Colonic mucosa (tissue), 4 donors: ENCODE results near the gene RUNX2. TPM values are rescaled to one million over a fixed set of nuclear protein-coding genes. Genes with fewer than 3 reads are reported as not detected.

Experiments used
- DNase-seq: peaks from one replicate; pipeline ENCODE4 v3.0.0-alpha.2; 2020
- H3K27ac ChIP-seq: fragments of 200-600 bp; one replicate; pipeline ENCODE4 v1.8.0; 2021
- H3K27me3 ChIP-seq: fragments of 200-600 bp; one replicate; pipeline ENCODE4 v1.8.0; 2021
- H3K36me3 ChIP-seq: fragments of 200-600 bp; one replicate; pipeline ENCODE4 v1.8.0; 2021
- H3K4me1 ChIP-seq: fragments of 200-600 bp; one replicate; pipeline ENCODE4 v1.8.0; 2021; ENCODE audit warnings: mild to moderate bottlenecking
- H3K4me3 ChIP-seq: fragments of 200-600 bp; one replicate; pipeline ENCODE4 v1.8.0; 2021
- H3K9ac ChIP-seq, 2 donors: one replicate each; pipeline ENCODE4 v1.7.0; 2013; ENCODE audit warnings: control low read depth in 2 of 2, low read depth in 2 of 2, low read length in 2 of 2
- H3K9me3 ChIP-seq: fragments of 200-600 bp; one replicate; pipeline ENCODE4 v1.8.0; 2021
- intact Hi-C: fragments of 100-400 bp; cut with DNase I; formaldehyde crosslinking; loops from one replicate; pipeline ENCODE4 v1.14.1; 2022
- total RNA-seq, 2 donors: library from RNA; stranded (reverse); fragmentation: NEBNext Ultra II Directional in 1 of 2; extraction: Animal tissue kit (Norgen Biotek cat#: 25700) in 1 of 2; gene quantifications; one replicate each; pipeline ENCODE4 v1.2.1, GENCODE V29; 2021
- TF ChIP-seq, protein P1 (sequence below): fragments of 200-600 bp; IDR thresholded peaks from one replicate; pipeline ENCODE4 v1.8.0; 2022; ENCODE audit warnings: antibody characterized with exemption, mild to moderate bottlenecking
- donor health status: healthy.
- donor health status: DM: no; HTN: no; CAD: no.
- donor health status: DM: no; HTN: no; CAD: no.

Gene RUNX2
- total RNA-seq, 2 donors from 2014 or later, result 1.7 to 2.6 TPM

DNA sequence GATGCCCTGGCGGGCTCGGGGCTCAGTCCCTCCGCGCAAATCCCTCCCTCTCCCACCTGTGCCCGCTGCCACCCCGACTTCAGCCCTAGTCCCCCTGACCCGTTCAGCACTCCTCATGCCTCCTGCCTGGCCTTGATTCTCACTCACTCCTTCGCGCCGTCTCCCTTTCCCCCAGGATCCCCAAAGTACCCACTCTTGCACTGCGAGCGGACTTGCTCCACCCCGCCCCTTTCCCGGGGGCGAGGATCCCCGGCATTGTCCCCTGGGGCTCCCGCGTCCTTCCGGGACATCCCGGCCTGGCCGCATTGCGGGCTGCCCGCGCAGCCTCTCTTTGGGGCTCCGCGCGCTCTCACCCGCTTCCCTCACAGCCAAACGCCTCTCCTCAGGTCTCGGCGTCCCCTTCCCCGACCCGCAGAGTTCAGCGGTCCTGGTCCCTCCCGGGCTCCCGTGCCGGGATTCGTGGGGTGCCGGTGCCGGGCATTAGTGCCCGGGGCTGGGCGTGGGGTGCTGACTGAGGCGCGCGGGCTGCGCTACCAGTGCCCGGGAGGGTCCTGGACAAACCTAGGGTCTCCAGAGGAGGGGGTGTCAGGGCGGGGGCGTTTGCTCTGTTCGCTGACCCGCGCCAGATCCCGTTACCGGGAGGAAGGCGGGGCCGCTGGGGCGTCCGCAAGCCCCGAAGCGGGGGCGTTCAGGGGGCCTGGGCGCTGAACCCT lies 95.1 kb downstream of the RUNX2 start:
- no peak for DNase-seq
- Histone ChIP-seq H3K9ac (peak overlapping the region; percentile 66 to 87), H3K36me3 (no peaks in the 10 kb centered on the region), H3K4me1 (peaks cover 5% of the 10 kb centered on the region), H3K27me3 (peaks cover 43% of the 10 kb centered on the region), H3K4me3 (peak overlapping the region; percentile 55), H3K9me3 (no peaks in the 10 kb centered on the region), H3K27ac (peak overlapping the region; percentile 70)
- TF ChIP-seq, protein P1, sequence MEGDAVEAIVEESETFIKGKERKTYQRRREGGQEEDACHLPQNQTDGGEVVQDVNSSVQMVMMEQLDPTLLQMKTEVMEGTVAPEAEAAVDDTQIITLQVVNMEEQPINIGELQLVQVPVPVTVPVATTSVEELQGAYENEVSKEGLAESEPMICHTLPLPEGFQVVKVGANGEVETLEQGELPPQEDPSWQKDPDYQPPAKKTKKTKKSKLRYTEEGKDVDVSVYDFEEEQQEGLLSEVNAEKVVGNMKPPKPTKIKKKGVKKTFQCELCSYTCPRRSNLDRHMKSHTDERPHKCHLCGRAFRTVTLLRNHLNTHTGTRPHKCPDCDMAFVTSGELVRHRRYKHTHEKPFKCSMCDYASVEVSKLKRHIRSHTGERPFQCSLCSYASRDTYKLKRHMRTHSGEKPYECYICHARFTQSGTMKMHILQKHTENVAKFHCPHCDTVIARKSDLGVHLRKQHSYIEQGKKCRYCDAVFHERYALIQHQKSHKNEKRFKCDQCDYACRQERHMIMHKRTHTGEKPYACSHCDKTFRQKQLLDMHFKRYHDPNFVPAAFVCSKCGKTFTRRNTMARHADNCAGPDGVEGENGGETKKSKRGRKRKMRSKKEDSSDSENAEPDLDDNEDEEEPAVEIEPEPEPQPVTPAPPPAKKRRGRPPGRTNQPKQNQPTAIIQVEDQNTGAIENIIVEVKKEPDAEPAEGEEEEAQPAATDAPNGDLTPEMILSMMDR, result no peak
- intact Hi-C loops, result no loop called here

- H3K9ac ChIP-seq, result peak overlapping the region; percentile 66 to 87
- DNase-seq, result no peak
- peaks cover 43% of the 10 kb centered on the region for H3K27me3 ChIP-seq
- intact Hi-C loops, result no loop called here
- TF ChIP-seq, protein P1, result no peak
- H3K27ac ChIP-seq, result peak overlapping the region; percentile 70
- H3K9me3 ChIP-seq, result no peaks in the 10 kb centered on the region
- peak overlapping the region; percentile 55 for H3K4me3 ChIP-seq
- H3K36me3 ChIP-seq, result no peaks in the 10 kb centered on the region
- peaks cover 5% of the 10 kb centered on the region for H3K4me1 ChIP-seq
These were observed 95.8 kb downstream of the RUNX2 start for GRCh38 chr6:45423824-45424450.

DNA sequence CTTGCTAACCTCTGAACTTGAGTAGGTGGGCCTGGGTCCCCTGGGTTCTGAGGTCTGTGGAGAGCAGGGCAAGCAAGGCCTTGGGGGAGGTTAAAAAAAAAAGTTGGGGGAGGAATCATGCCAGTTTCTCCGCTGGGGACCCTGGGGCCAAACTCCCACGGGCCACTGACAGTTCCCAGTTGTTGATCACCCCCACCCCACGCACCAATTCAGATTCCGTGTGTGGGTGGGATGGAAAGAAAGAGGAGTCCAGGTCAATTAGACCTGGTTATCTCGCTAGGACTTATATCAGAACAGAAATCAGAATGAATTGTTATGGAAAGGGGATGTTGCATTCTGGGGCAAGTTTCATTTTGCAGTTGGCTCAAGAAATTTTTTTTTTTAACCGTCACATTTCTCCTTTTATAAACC lies 96.3 kb downstream of the RUNX2 start:
- Histone ChIP-seq H3K36me3 (no peaks in the 10 kb centered on the region), H3K9ac (peak overlapping the region; percentile 51 to 68)
- intact Hi-C loops, result no loop called here

DNA sequence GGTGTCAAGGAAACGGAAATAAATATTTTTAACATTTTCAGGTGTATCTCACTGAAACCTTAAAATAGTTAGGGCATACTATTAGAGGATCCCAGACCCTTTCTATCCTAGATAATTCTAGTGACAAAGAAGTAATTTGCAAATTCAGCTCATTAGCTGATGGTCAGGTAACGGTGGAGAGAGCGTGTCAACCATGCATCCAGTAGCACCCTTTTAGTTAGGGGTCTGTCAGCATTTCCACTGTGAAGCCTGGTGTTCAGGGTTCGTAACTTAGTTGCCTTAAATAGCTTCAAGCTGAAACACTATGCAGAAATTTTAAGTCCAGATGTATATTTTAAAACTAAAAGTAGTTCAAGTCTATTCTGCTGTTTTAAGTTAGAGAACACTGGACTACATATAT lies 98.1 kb downstream of the RUNX2 start:
- DNase-seq, result no peak
- Histone ChIP-seq H3K27me3 (peaks cover 28% of the 10 kb centered on the region), H3K9me3 (no peaks in the 10 kb centered on the region), H3K27ac (no peak overlapping the region), H3K36me3 (no peaks in the 10 kb centered on the region), H3K4me3 (no peak overlapping the region), H3K9ac (no peak overlapping the region), H3K4me1 (peaks cover 5% of the 10 kb centered on the region)
- TF ChIP-seq, protein P1, result no peak
- intact Hi-C loops, result no loop called here

More for the DNA sequence above, 96.3 kb downstream of the RUNX2 start:
- H3K4me3 ChIP-seq, result peak overlapping the region; percentile 55
- H3K9me3 ChIP-seq, result no peaks in the 10 kb centered on the region
- H3K27me3 ChIP-seq, result peaks cover 43% of the 10 kb centered on the region
- H3K4me1 ChIP-seq, result peaks cover 5% of the 10 kb centered on the region
- H3K27ac ChIP-seq, result peak overlapping the region; percentile 70
- DNase-seq, result no peak
- TF ChIP-seq, protein P1, result no peak

- intact Hi-C loops, result no loop called here
These were observed 99.6 kb downstream of the RUNX2 start for GRCh38 chr6:45427726-45428125.

More at GRCh38 chr6:45427726-45428125, 99.6 kb downstream of the RUNX2 start:
- H3K4me1 ChIP-seq, result peaks cover 5% of the 10 kb centered on the region
- no peak overlapping the region for H3K9ac ChIP-seq
- DNase-seq, result no peak
- H3K27ac ChIP-seq, result no peak overlapping the region
- no peak overlapping the region for H3K4me3 ChIP-seq
- peaks cover 20% of the 10 kb centered on the region for H3K27me3 ChIP-seq
- TF ChIP-seq, protein P1, result no peak
- H3K9me3 ChIP-seq, result no peaks in the 10 kb centered on the region
- H3K36me3 ChIP-seq, result no peaks in the 10 kb centered on the region
